ENCODE data around the gene XPNPEP2.

XPNPEP2 gene

GRCh38 chrX:129768586-129769466 lies 30.0 kb downstream of the XPNPEP2 start:
- Histone ChIP-seq H3K27ac (peak overlapping the region; percentile 88), H3K4me1 (ENCODE audit: low read depth, poor library complexity, severe bottlenecking) (peaks cover 32% of the 10 kb centered on the region), H3K9ac (peak overlapping the region; percentile 48), H3K27me3 (ENCODE audit: insufficient read depth, low read depth) (no peaks in the 10 kb centered on the region), H3K4me2 (peak overlapping the region; percentile 58), H4K20me1 (ENCODE audit: insufficient read depth) (no peaks in the 10 kb centered on the region), H3K79me2 (ENCODE audit: insufficient read depth, low read depth) (no peaks in the 10 kb centered on the region), H3K4me3 (IDR thresholded peaks at IDR 0.05; ENCODE audit: insufficient read depth, low read depth, low read length) (no peak overlapping the region), H2AFZ (ENCODE audit: low read depth) (peak overlapping the region; percentile 57; the same call in 1 of the 2 replicates), H3K36me3 (ENCODE audit: insufficient read depth) (no peaks in the 10 kb centered on the region)
- TF ChIP-seq CTCF (conservative IDR thresholded peaks at IDR 0.05; ENCODE audit: low read depth, low read length), result no peak

DNA sequence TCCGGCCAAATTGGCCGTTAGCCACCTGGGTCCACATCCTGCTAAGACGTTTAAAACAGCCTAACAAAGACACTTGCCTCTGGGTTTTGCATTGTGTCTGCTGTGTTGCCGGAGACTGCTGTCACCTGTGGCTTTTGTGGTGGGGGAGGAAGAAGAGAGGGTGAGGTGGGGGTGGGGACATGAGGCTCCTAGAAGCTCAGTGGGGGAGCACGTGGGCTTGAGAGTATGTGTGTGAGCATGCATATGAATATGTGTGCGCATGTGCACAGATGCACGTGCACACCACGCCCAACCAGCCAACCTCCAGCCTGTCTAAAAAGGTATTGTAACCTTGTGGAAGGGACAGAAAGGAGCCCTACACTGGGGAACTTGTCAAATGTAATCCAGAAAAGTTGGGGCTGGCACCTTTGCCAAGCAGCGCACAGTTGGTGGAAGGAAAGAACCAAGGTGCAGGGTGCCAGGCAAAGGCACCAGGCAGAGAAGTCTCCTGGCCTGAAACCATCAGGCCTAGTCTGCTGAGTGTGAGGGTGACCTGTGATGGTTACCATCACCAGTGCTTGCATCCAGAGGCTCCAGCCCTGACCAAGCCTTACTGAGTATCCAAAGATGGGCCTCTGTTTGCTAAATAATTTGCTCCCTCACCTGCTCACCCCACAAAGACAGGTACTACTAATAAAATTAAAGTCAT lies 30.8 kb downstream of the XPNPEP2 start:
- H3K36me3 ChIP-seq (ENCODE audit: insufficient read depth), result no peaks in the 10 kb centered on the region
- peak overlapping the region; percentile 88 for H3K27ac ChIP-seq
- no peaks in the 10 kb centered on the region for H3K79me2 ChIP-seq (ENCODE audit: insufficient read depth, low read depth)
- no peak overlapping the region for H3K4me3 ChIP-seq (IDR thresholded peaks at IDR 0.05; ENCODE audit: insufficient read depth, low read depth, low read length)
- TF ChIP-seq CTCF (conservative IDR thresholded peaks at IDR 0.05; ENCODE audit: low read depth, low read length), result no peak
- H4K20me1 ChIP-seq (ENCODE audit: insufficient read depth), result no peaks in the 10 kb centered on the region
- H3K9ac ChIP-seq, result peak overlapping the region; percentile 48
- H3K27me3 ChIP-seq (ENCODE audit: insufficient read depth, low read depth), result no peaks in the 10 kb centered on the region
- peak overlapping the region; percentile 58 for H3K4me2 ChIP-seq
- peaks cover 39% of the 10 kb centered on the region for H3K4me1 ChIP-seq (ENCODE audit: low read depth, poor library complexity, severe bottlenecking)
- H2AFZ ChIP-seq (ENCODE audit: low read depth), result peak overlapping the region; percentile 57; the same call in 1 of the 2 replicates

- Histone ChIP-seq H3K27me3 (ENCODE audit: insufficient read depth, low read depth) (no peaks in the 10 kb centered on the region), H3K4me2 (no peak overlapping the region), H3K79me2 (ENCODE audit: insufficient read depth, low read depth) (no peaks in the 10 kb centered on the region), H3K4me3 (IDR thresholded peaks at IDR 0.05; ENCODE audit: insufficient read depth, low read depth, low read length) (no peak overlapping the region), H3K4me1 (ENCODE audit: low read depth, poor library complexity, severe bottlenecking) (peaks cover 39% of the 10 kb centered on the region), H3K36me3 (ENCODE audit: insufficient read depth) (no peaks in the 10 kb centered on the region), H3K9ac (no peak overlapping the region), H2AFZ (ENCODE audit: low read depth) (no peak overlapping the region), H4K20me1 (ENCODE audit: insufficient read depth) (no peaks in the 10 kb centered on the region), H3K27ac (no peak overlapping the region)
- TF ChIP-seq CTCF (conservative IDR thresholded peaks at IDR 0.05; ENCODE audit: low read depth, low read length), result no peak
Measured at GRCh38 chrX:129771266-129771995, 32.7 kb downstream of the XPNPEP2 start.

DNA sequence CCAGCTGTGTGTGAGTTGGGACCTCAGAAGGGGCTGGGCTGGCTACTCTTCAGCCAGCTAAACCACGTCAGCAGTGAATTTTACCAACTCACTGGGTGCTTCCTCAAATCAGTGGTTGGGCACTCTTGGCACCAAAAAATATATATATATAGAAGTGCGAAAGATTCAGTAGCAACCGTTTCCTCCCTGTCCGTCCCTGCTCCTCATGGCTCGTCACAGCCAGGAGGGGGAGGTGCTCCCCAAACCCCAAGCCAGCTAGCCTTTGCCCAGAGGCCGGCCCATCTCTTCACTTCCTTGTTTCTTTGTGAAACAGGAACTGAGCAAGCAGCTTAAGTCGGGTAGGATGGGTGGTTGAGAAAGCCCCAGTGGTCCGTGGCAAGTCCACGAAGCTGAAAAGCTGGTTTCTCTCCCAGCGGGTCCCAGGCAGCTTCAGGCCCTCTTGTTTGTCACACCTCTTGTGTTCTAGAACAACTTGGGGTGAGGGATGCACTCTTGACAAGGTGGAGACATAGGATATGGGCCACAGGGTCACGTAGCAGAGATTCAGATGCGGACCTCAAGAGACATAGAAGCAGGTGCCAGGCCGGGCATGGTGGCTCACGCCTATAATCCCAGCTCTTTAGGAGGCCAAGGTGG lies 34.1 kb downstream of the XPNPEP2 start:
- TF ChIP-seq CTCF (conservative IDR thresholded peaks at IDR 0.05; ENCODE audit: low read depth, low read length), result no peak
- Histone ChIP-seq H3K4me2 (no peak overlapping the region), H4K20me1 (ENCODE audit: insufficient read depth) (no peaks in the 10 kb centered on the region), H3K4me3 (IDR thresholded peaks at IDR 0.05; ENCODE audit: insufficient read depth, low read depth, low read length) (no peak overlapping the region), H2AFZ (ENCODE audit: low read depth) (no peak overlapping the region), H3K27me3 (ENCODE audit: insufficient read depth, low read depth) (no peaks in the 10 kb centered on the region), H3K4me1 (ENCODE audit: low read depth, poor library complexity, severe bottlenecking) (peaks cover 34% of the 10 kb centered on the region), H3K27ac (no peak overlapping the region), H3K9ac (no peak overlapping the region), H3K36me3 (ENCODE audit: insufficient read depth) (no peaks in the 10 kb centered on the region), H3K79me2 (ENCODE audit: insufficient read depth, low read depth) (no peaks in the 10 kb centered on the region)

Data from KMS-11 (cell line).